NCI-H69 (cell line): ENCODE results near the gene PRR16.

Experiments
- DNase-seq: peaks from one replicate; lab custom pipeline; 2025; lab: John Stamatoyannopoulos, UW

PRR16 gene

DNA sequence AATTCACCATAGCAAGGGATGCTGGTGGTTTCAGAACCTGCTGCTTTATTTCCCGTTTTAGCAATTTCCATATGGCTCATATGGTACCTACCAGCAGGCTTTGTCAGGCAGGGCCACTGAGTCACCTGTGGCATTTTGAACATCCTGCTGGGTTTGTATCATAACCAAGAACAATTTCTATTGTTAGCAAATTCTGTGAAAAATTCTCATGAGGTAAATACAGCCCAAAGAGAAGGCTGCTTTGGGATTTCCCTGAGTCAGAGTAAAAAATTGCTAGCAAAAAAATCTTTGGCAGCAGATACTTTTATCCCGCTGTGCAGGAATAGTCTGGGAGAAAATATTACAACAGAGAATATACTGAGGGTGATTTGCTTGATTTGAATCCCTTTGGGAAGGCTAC is 52.7 kb downstream of the PRR16 start:
- no peak for DNase-seq

DNA sequence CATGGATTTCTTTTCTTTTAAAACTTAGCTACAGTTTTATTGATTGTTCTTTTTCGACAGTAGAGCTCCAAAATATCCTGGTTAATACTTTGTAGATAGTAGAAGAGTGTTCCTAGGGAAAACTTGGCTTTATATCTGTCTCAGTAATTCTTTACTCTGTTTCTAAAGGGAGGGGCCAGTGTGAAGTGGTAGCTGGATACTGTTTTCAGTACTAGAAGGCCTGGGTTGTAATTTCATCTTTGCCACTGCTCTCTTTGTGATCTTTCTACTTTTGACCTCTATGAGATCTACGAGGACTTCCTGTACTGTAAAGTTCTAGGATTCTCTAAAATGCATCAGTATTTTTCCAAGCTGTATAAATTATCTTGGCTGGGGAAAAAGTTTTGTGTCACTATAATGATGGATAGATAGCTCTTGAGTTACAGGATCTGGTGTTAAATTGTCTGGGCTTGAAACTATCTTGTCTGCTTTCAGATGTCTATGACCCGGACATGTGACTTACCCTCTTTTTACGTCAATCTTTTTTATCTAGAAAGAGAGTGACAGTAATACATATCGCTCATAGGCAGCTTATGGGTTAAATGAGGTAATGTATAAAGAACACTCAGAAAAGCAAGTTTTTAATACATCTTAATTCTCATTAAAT is 53.6 kb downstream of the PRR16 start:
- DNase-seq, result no peak

DNA sequence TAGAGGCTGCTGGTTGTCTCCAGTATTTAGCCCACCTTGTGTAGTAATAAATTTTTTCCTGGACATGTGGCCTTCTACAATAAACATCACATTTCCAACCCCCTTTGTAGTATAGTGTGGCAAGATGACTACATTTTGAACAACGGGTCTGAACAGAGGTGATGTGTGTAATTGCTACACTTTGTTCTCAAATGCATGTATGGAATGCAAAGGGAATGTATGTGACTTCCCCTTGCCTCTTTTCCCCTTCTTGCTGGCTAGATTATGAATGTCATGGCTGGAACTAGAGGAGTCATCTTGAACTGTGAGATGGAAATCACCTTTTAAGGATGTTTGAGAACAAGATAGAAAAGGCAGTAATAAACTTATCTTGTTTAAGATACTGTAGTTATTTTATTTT is 54.5 kb downstream of the PRR16 start:
- no peak for DNase-seq

DNA sequence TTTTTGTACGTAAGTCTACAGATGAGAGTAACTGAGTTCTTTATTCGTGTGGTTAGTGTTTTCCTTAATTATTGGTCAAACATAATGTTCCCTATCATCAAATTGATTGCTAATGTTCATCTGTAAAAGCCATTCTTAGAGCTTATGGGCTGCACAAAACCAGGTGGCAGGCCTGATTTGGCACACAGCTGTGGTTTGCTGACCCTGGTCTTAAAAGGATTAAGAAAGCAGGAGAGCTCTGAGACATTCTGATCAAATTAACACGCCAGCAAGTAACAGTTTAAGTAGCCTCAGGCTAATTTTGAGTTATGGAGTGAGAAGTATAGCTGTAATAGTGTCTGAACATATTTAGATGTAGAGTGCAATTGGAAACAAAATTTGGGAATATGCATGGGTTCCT is 63.2 kb downstream of the PRR16 start:
- peak; percentile 17 for DNase-seq

DNA sequence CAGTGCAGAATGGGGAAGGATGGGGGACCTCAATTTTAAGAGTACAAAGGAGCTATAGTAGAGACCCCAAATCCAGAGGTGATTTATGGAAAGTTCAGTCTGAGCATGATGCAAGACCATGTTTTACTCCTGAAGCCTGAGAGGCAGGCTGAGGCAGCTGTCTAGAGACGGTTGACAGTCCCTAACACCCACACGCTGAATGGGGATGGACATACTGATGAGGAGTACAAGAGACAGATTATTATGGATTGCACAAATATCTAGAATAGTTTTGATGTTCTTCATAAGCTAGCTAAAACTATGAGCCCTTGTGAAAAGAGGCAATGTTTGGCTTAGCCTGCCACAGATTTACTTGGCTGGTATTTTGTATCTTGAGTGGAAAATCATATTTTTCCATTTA is 64.5 kb downstream of the PRR16 start:
- no peak for DNase-seq

- no peak for DNase-seq
Measured at GRCh38 chr5:120529386-120529785, 65.3 kb downstream of the PRR16 start.

DNA sequence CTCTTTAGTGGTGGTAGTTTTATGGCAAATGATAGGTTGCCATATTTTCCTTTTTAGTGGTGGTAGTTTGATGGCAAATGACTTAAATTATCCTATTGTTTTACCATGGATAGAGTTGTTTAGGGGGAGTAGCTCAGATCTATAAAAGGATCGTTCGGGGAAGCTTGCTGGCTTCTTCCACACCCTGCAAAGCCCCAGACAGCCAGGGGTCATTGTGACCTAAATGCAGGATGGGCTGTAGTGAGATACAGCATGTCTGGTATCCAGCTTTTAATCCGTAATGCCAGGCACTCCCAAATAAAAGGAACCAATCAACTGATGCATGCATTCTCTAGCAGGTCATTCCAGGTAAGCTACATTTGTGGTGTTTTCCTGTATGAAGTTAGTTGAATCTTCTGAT is 67.1 kb downstream of the PRR16 start:
- DNase-seq, result no peak

DNA sequence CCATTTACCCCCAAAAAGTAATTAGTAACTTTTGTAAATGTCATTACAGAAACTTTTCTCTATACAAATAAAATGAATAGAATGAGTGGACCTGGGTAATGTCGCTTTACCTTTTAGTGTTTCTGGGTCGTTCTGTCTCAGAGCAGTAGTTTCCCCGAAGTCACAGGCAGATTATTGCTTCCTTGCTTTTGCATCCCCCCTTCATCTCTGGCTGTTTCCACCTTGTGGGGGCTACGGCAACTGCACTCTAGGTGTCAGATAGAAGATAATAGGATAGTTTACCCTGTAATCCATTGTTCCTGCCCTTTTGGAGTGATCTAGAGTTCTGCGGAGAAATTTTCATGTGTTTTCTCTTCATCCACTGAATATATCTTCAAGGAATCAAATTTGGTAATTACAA is 68.7 kb downstream of the PRR16 start:
- no peak for DNase-seq

GRCh38 chr5:120533581-120533980 is 69.5 kb downstream of the PRR16 start:
- no peak for DNase-seq

- DNase-seq, result no peak
Measured at GRCh38 chr5:120535900-120536299, 71.8 kb downstream of the PRR16 start.

DNA sequence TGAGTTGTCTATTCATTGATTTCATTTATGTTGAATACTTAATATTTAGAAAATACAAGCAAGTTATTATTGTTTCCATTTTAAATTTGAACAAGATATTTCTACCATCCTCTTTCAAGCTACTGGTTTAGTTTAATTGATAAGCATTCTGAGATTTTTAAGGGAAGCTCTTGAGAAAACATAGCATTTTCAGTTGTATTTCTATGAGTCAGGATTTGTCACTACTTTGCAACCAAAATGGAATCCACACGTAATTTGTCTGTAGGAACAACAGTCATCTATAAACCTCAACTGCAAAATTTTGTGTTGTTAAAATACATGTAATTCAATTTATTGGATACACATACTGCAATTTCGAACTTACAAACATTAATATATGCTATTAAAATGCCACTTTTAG is 74.0 kb downstream of the PRR16 start:
- DNase-seq, result no peak

DNA sequence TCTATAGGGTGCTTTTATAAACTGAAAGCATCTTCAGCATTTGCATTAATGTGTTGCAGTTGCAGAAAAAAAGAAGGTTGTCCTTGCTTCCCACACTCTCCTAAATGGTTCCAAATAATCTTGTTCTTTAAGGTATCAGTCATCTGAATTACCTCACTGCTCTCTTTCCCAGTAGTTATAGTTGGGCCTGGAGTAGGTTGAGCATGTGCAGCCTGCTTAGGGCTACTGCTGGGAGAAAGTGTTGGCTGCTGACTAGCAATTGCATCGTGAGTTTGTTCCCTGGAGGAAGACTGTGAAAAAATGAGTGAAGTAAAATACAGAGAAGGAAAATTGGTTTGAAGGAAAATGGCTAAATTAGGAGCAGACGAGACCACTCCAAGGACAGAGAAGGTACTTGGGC is 74.5 kb downstream of the PRR16 start:
- DNase-seq, result no peak

DNA sequence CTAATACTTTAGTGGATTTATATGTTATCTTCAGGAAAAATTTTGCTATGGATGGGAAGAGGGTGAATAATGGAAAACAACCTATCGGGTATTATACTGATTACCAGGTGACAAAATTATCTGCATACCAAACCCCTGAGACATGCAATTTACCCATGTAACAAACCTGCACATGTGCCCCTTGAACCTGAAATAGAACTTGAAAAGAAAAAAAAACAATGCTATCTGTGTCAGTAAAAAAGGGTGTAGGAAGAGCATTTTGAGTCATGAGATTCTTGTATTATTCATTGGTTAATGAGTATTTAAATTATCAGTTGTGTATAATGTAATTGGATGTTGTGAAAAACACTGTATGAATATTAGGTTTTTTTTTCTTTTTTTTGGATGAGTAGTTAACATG is 75.4 kb downstream of the PRR16 start:
- DNase-seq, result no peak

GRCh38 chr5:120540097-120540496 is 76.0 kb downstream of the PRR16 start:
- DNase-seq, result no peak

DNA sequence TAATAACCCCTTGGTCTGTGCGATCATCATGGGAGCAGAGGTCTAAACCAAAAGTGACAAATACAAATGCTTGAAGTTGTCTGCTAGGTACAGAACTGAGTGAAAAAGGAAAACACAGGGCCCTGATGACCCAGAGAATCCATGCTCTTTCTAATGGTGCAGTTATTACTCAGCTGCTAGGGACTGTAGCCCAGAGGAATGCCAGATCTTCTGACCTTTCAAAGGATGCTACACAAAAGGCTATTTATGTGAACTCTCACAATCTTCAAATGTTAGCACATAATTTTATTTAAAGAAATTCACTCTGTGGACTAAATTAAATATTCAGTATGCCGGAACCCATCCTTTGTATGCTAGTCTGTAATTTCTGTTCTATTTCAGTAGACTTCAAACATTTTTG is 79.9 kb downstream of the PRR16 start:
- no peak for DNase-seq

DNA sequence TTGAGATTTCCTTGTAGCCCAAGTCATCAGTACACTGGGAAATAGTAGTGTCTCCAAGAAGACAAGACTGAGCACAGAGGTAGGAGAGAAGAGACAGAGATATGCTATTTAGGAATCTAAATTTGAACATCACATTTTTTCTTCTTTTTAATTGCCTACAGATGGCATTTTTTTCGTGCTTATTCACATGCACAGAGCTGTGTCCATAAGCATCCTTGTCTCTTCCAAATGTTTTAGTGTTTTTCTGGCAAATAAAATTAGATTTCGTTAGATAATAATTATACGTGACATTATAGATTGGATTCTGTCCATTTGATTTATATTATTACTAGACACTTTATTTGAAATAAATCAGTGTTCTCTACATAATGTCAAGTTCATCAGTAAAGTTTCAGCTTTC is 80.9 kb downstream of the PRR16 start:
- DNase-seq, result no peak

GRCh38 chr5:120545951-120546350 is 81.9 kb downstream of the PRR16 start:
- DNase-seq, result no peak

DNA sequence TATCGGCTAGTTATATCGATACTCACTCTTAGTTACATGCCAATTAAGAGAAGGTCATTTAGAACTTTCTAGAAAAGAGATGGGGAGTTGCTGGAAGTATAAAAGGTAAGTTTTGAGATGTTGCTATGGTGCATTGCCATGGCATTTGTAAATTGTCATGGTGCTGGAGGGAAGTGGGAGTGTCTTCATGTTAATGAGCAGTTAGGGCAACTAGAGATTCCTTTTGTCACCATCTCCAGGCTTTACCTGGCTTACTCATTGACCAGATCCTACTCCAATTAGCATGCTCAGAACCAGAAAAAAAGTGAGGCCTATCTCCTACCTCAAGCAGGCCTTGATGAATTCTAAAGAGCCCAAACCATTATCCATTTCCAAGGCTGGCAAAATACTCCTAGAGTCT is 82.8 kb downstream of the PRR16 start:
- no peak for DNase-seq

DNA sequence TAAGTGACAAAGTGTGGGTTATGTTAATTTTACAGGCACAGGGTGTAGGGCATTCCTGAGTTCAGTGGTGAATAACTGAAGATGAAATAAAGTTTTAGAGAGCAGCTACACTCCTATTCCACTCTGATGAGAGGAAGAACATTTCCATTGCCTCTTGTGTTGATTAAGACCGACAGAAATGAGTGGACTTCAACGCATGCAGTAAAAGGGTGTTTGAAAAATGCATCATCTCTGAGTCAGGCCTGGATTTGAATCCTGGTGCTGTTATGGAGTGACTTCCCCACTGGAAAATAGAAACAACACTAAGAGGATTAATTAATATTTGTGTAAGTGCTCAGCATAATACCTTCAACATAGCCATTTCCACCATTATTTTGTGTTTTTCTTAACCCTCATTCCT is 86.3 kb downstream of the PRR16 start:
- no peak for DNase-seq

- no peak for DNase-seq
Measured at GRCh38 chr5:120552638-120553037, 88.5 kb downstream of the PRR16 start.

DNA sequence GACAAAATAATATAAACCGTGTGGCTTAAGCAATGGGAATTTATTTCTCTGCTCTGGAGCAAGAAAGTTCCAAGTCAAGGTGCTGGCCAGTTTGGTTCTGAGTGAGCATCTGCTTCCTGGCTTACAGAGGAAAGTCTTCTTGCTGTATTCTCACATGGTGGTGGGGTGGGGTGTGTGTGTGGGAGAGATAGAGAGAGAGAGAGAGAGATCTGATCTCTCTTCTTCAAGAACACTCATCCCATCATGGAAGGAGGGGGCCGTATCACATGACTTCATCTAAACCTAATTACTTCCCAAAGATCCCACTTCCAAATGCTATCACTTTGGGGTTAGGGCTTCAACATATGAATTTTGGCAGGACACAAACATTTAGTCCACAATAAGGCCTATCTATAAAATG is 91.2 kb downstream of the PRR16 start:
- no peak for DNase-seq

DNA sequence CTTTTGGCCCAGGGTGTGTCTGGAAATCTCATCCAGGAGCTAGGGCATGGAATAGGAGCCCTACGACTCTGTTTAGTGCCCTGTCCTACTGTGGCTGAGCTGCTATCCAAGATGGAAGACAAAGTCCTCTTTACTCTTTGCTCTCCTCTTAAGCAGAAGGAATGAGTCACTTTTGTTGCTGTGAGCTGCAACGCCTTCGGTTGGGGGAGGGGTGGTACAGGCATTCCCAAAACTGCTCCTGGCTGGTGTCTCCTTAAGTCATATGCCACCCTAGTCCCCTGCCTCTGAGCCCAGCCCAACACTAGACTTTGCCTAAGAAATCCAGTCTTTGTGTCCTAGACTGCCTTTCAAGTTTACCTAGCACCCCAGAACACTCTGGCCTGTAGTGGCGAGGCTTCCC is 99.9 kb downstream of the PRR16 start:
- DNase-seq, result no peak

DNA sequence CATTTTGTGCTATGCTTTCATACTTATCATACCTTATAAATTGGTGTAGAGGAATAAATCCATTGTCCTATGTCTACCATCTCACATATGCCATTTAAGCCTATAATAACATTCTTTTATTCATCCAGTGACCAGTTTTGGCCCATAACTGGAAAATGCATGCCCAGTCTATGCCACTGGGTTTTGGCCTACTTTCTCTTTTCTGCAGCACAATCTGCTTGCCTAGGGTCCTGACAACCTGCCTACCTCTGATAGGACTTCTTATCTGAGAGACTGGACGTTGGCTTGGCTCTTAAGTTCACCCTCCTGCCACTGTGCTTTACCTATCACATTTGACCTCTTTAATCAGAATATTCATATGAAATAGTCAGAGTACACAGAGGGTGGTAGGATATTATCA is 103.0 kb downstream of the PRR16 start:
- DNase-seq, result no peak

- no peak for DNase-seq
Measured at GRCh38 chr5:120567921-120568320, 103.8 kb downstream of the PRR16 start.

- no peak for DNase-seq
Measured at GRCh38 chr5:120568711-120569110, 104.6 kb downstream of the PRR16 start.
